GM23338 (cell line): ENCODE measurements around the gene TMEM150A. TPM values are rescaled to one million over a fixed set of nuclear protein-coding genes. Genes with fewer than 3 reads are reported as not detected.

Experiments used
- ATAC-seq: fragments of 200-7000 bp; cut with Tn5 transposase; 3 replicates; pipeline ENCODE4 v1.9.1; 2020
- DNase-seq: peaks from one replicate; pipeline ENCODE4 v3.0.0-alpha.2; 2015; ENCODE audit warnings: low spot score
- H2AFZ ChIP-seq: fragments of 200-600 bp; sonication (generic); 2 replicates; pipeline ENCODE4 v1.8.0; 2016; ENCODE audit warnings: antibody characterized with exemption, mild to moderate bottlenecking, moderate library complexity
- H3F3A ChIP-seq: fragments of 200-600 bp; sonication (generic); replicated peaks from 2 replicates; pipeline ENCODE4 v1.8.0; 2017; ENCODE audit warnings: antibody characterized with exemption, mixed run types, low read depth
- H3K27ac ChIP-seq: fragments of 200-600 bp; sonication (generic); 2 replicates; pipeline ENCODE4 v1.6.1; 2016; ENCODE audit warnings: low read depth
- H3K27me3 ChIP-seq: fragments of 200-600 bp; sonication (generic); 2 replicates; pipeline ENCODE4 v1.8.0; 2016; ENCODE audit warnings: mild to moderate bottlenecking, mixed run types, moderate library complexity; ENCODE audit not compliant: insufficient read depth
- H3K36me3 ChIP-seq: fragments of 200-600 bp; sonication (generic); 2 replicates; pipeline ENCODE4 v1.8.0; 2016; ENCODE audit warnings: mild to moderate bottlenecking; ENCODE audit not compliant: insufficient read depth
- H3K4me1 ChIP-seq: fragments of 200-600 bp; sonication (generic); 2 replicates; pipeline ENCODE4 v1.8.0; 2016; ENCODE audit warnings: mild to moderate bottlenecking, moderate library complexity; ENCODE audit not compliant: insufficient read depth
- H3K4me2 ChIP-seq: fragments of 200-600 bp; sonication (generic); 2 replicates; pipeline ENCODE4 v1.7.1; 2017; ENCODE audit warnings: mixed run types
- H3K4me3 ChIP-seq: fragments of 200-600 bp; sonication (generic); 2 replicates; pipeline ENCODE4 v1.6.1; 2016; ENCODE audit warnings: mixed run types
- H3K79me2 ChIP-seq: fragments of 200-600 bp; sonication (generic); replicated peaks from 2 replicates; pipeline ENCODE4 v1.8.0; 2017; ENCODE audit warnings: mild to moderate bottlenecking; ENCODE audit not compliant: insufficient read depth
- H3K9me2 ChIP-seq: fragments of 200-600 bp; sonication (generic); 2 replicates; pipeline ENCODE4 v1.8.0; 2017; ENCODE audit not compliant: insufficient read depth
- H4K20me1 ChIP-seq: fragments of 200-600 bp; sonication (generic); replicated peaks from 2 replicates; pipeline ENCODE4 v1.8.0; 2017; ENCODE audit warnings: mild to moderate bottlenecking; ENCODE audit not compliant: insufficient read depth
- H3K27ac Mint-ChIP-seq: 2 replicates; pipeline ENCODE4 v1.8.0; 2020; ENCODE audit warnings: inconsistent platforms, mild to moderate bottlenecking, moderate library complexity, mixed read lengths
- H3K27me3 Mint-ChIP-seq: 3 replicates; pipeline ENCODE4 v1.8.0; 2022; ENCODE audit warnings: low read depth, mild to moderate bottlenecking, moderate library complexity, mixed read lengths, inconsistent platforms; ENCODE audit not compliant: insufficient read depth, poor library complexity
- H3K36me3 Mint-ChIP-seq: 3 replicates; pipeline ENCODE4 v1.8.0; 2021; ENCODE audit warnings: low read depth, mild to moderate bottlenecking, inconsistent platforms, moderate library complexity, mixed read lengths
- H3K4me1 Mint-ChIP-seq: 3 replicates; pipeline ENCODE4 v1.8.0; 2020; ENCODE audit warnings: mild to moderate bottlenecking, inconsistent platforms, mixed read lengths
- H3K4me3 Mint-ChIP-seq: 3 replicates; pipeline ENCODE4 v1.8.0; 2021; ENCODE audit warnings: moderate library complexity, mild to moderate bottlenecking, inconsistent platforms, mixed read lengths
- H3K9me3 Mint-ChIP-seq: 3 replicates; pipeline ENCODE4 v1.8.0; 2020; ENCODE audit warnings: moderate library complexity, mild to moderate bottlenecking, inconsistent platforms, mixed read lengths
- CREB1 ChIP-seq: fragments of 250-450 bp; sonication (Bioruptor Pico); IDR thresholded peaks from 2 replicates; pipeline ENCODE4 v1.5.0; 2020; ENCODE audit warnings: low read depth, mild to moderate bottlenecking, moderate library complexity
- EZH2 ChIP-seq: fragments of 200-600 bp; sonication (generic); IDR thresholded peaks from one replicate; pipeline ENCODE4 v1.8.0; 2017; ENCODE audit warnings: antibody characterized with exemption, mild to moderate bottlenecking, low read depth; ENCODE audit not compliant: unreplicated experiment
- EZH2phosphoT487 ChIP-seq: fragments of 200-600 bp; sonication (generic); IDR thresholded peaks from one replicate; pipeline ENCODE4 v1.8.1; 2018; ENCODE audit warnings: antibody characterized with exemption; ENCODE audit not compliant: unreplicated experiment
- JUNB ChIP-seq: IDR thresholded peaks from one replicate; pipeline ENCODE4 v1.6.1; 2016; ENCODE audit warnings: antibody characterized with exemption; ENCODE audit not compliant: unreplicated experiment
- NANOG ChIP-seq: IDR thresholded peaks from 2 replicates; pipeline ENCODE4 v1.6.1; 2016; ENCODE audit warnings: antibody characterized with exemption, borderline replicate concordance
- POLR2AphosphoS5 ChIP-seq: IDR thresholded peaks from 2 replicates; pipeline ENCODE4 v1.6.1; 2016; ENCODE audit warnings: antibody characterized with exemption, low read depth
- REST ChIP-seq: IDR thresholded peaks from one replicate; pipeline ENCODE4 v1.6.1; 2018; ENCODE audit warnings: antibody characterized with exemption; ENCODE audit not compliant: unreplicated experiment
- STAT1 ChIP-seq: IDR thresholded peaks from one replicate; pipeline ENCODE4 v1.6.1; 2016; ENCODE audit warnings: antibody characterized with exemption; ENCODE audit not compliant: unreplicated experiment
- ZNF331 ChIP-seq: fragments of 250-450 bp; sonication (Bioruptor Pico); IDR thresholded peaks from 2 replicates; pipeline ENCODE4 v1.5.0; 2020; ENCODE audit warnings: low read depth, mild to moderate bottlenecking, moderate library complexity
- polyA plus RNA-seq: library from polyadenylated mRNA; unstranded; fragments of >200 nt; fragmentation: Nextera tagmentation; extraction: Ambion mirVana; gene quantifications from 2 replicates; pipeline ENCODE4 v1.2.1, GENCODE V29; 2016
- total RNA-seq: library from RNA; depleted of rRNA; stranded (reverse); fragments of >200 nt; shearing (Covaris generic); gene quantifications from 2 replicates; pipeline ENCODE4 v1.2.3, GENCODE V29; 2014
- TF ChIP-seq, protein P1 (sequence below): IDR thresholded peaks from 2 replicates; pipeline ENCODE4 v1.6.1; 2016; ENCODE audit warnings: antibody characterized with exemption
- TF ChIP-seq, protein P2 (sequence below), 2 experiments: fragments of 200-600 bp in 1 of 2; sonication (generic) in 1 of 2; conservative IDR thresholded peaks; 2 replicates each; pipeline versions ENCODE4 v1.5.1 to v1.6.1; 2016 to 2017; ENCODE audit warnings: antibody characterized with exemption in 2 of 2, low read depth in 2 of 2, mild to moderate bottlenecking in 2 of 2, moderate library complexity in 1 of 2
- TF ChIP-seq, protein P3 (sequence below): fragments of 250-450 bp; sonication (Bioruptor Pico); IDR thresholded peaks from 2 replicates; pipeline ENCODE4 v1.5.0; 2020; ENCODE audit warnings: mild to moderate bottlenecking, moderate library complexity

TMEM150A gene
- total and polyA plus RNA-seq, 2 experiments from 2014 or later: 16.4 to 27.9 TPM

DNA sequence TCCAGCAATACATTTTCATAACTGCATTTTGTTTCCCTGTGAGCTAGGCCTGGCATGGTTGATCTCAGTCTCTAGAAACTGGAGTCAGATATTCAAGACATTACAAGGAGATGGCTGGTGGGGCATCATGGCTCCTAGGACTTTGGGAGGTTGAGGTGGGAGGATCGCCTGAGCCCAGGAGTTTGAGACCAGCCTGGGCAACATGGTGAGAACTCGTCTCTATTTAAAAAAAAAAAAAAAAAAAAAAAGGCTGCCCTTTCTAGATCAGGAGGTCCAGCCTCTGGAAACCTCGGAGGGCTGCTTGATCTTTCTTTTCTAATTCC, 25.5 kb downstream of the TMEM150A start:
- TF ChIP-seq, protein P1, sequence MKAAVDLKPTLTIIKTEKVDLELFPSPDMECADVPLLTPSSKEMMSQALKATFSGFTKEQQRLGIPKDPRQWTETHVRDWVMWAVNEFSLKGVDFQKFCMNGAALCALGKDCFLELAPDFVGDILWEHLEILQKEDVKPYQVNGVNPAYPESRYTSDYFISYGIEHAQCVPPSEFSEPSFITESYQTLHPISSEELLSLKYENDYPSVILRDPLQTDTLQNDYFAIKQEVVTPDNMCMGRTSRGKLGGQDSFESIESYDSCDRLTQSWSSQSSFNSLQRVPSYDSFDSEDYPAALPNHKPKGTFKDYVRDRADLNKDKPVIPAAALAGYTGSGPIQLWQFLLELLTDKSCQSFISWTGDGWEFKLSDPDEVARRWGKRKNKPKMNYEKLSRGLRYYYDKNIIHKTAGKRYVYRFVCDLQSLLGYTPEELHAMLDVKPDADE: no peak
- TF ChIP-seq EZH2 (no peak), EZH2phosphoT487 (no peak), POLR2AphosphoS5 (no peak), REST (no peak), ZNF331 (CRISPR knock-in tag) (no peak), NANOG (no peak), JUNB (no peak), STAT1 (no peak), CREB1 (CRISPR knock-in tag) (no peak)
- TF ChIP-seq, protein P2, sequence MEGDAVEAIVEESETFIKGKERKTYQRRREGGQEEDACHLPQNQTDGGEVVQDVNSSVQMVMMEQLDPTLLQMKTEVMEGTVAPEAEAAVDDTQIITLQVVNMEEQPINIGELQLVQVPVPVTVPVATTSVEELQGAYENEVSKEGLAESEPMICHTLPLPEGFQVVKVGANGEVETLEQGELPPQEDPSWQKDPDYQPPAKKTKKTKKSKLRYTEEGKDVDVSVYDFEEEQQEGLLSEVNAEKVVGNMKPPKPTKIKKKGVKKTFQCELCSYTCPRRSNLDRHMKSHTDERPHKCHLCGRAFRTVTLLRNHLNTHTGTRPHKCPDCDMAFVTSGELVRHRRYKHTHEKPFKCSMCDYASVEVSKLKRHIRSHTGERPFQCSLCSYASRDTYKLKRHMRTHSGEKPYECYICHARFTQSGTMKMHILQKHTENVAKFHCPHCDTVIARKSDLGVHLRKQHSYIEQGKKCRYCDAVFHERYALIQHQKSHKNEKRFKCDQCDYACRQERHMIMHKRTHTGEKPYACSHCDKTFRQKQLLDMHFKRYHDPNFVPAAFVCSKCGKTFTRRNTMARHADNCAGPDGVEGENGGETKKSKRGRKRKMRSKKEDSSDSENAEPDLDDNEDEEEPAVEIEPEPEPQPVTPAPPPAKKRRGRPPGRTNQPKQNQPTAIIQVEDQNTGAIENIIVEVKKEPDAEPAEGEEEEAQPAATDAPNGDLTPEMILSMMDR (conservative IDR thresholded peaks at IDR 0.05; ENCODE audit: low read depth in 2 of 2): no peak
- TF ChIP-seq, protein P3, sequence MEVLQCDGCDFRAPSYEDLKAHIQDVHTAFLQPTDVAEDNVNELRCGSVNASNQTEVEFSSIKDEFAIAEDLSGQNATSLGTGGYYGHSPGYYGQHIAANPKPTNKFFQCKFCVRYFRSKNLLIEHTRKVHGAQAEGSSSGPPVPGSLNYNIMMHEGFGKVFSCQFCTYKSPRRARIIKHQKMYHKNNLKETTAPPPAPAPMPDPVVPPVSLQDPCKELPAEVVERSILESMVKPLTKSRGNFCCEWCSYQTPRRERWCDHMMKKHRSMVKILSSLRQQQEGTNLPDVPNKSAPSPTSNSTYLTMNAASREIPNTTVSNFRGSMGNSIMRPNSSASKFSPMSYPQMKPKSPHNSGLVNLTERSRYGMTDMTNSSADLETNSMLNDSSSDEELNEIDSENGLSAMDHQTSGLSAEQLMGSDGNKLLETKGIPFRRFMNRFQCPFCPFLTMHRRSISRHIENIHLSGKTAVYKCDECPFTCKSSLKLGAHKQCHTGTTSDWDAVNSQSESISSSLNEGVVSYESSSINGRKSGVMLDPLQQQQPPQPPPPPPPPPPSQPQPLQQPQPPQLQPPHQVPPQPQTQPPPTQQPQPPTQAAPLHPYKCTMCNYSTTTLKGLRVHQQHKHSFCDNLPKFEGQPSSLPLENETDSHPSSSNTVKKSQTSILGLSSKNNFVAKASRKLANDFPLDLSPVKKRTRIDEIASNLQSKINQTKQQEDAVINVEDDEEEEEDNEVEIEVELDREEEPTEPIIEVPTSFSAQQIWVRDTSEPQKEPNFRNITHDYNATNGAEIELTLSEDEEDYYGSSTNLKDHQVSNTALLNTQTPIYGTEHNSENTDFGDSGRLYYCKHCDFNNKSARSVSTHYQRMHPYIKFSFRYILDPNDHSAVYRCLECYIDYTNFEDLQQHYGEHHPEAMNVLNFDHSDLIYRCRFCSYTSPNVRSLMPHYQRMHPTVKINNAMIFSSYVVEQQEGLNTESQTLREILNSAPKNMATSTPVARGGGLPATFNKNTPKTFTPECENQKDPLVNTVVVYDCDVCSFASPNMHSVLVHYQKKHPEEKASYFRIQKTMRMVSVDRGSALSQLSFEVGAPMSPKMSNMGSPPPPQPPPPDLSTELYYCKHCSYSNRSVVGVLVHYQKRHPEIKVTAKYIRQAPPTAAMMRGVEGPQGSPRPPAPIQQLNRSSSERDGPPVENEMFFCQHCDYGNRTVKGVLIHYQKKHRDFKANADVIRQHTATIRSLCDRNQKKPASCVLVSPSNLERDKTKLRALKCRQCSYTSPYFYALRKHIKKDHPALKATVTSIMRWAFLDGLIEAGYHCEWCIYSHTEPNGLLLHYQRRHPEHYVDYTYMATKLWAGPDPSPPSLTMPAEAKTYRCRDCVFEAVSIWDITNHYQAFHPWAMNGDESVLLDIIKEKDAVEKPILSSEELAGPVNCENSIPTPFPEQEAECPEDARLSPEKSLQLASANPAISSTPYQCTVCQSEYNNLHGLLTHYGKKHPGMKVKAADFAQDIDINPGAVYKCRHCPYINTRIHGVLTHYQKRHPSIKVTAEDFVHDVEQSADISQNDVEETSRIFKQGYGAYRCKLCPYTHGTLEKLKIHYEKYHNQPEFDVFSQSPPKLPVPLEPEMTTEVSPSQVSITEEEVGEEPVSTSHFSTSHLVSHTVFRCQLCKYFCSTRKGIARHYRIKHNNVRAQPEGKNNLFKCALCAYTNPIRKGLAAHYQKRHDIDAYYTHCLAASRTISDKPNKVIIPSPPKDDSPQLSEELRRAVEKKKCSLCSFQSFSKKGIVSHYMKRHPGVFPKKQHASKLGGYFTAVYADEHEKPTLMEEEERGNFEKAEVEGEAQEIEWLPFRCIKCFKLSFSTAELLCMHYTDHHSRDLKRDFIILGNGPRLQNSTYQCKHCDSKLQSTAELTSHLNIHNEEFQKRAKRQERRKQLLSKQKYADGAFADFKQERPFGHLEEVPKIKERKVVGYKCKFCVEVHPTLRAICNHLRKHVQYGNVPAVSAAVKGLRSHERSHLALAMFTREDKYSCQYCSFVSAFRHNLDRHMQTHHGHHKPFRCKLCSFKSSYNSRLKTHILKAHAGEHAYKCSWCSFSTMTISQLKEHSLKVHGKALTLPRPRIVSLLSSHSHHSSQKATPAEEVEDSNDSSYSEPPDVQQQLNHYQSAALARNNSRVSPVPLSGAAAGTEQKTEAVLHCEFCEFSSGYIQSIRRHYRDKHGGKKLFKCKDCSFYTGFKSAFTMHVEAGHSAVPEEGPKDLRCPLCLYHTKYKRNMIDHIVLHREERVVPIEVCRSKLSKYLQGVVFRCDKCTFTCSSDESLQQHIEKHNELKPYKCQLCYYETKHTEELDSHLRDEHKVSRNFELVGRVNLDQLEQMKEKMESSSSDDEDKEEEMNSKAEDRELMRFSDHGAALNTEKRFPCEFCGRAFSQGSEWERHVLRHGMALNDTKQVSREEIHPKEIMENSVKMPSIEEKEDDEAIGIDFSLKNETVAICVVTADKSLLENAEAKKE (CRISPR knock-in tag): no peak
- peaks cover 33% of the 10 kb centered on the region for H3K4me1 ChIP-seq
- H3K4me2 ChIP-seq: peak overlapping the region; percentile 82
- DNase-seq: no peak
- H3K4me3 ChIP-seq: 0 out of 2 replicates have a peak overlapping the region, but pooled peaks have one; percentile 61
- Mint-ChIP-seq H3K9me3 (no peaks in the 10 kb centered on the region), H3K4me1 (peaks cover 35% of the 10 kb centered on the region), H3K27ac (peak overlapping the region; percentile 91), H3K36me3 (peaks cover 6% of the 10 kb centered on the region; the same call in 1 of the 3 replicates), H3K4me3 (peak overlapping the region; percentile 85), H3K27me3 (peaks cover 14% of the 10 kb centered on the region)
- peaks cover 15% of the 10 kb centered on the region for H3K27me3 ChIP-seq
- H3F3A ChIP-seq: peaks cover 9% of the 10 kb centered on the region; the same call in 1 of the 2 replicates
- H3K27ac ChIP-seq: peak overlapping the region; percentile 23
- no peaks in the 10 kb centered on the region for H3K36me3 ChIP-seq
- no peaks in the 10 kb centered on the region for H3K9me2 ChIP-seq
- peak overlapping the region; percentile 3 for H2AFZ ChIP-seq
- no peaks in the 10 kb centered on the region for H4K20me1 ChIP-seq
- no peak for ATAC-seq
- no peaks in the 10 kb centered on the region for H3K79me2 ChIP-seq
